Epithelial cell of proximal tubule (primary cell): ENCODE data around the gene LMF2. TPM values are rescaled to one million over a fixed set of nuclear protein-coding genes. Genes with fewer than 3 reads are reported as not detected.

Source experiments
- DNase-seq: peaks from one replicate; pipeline ENCODE4 v3.0.0-alpha.2; 2011; ENCODE audit warnings: low read depth
- H3K4me3 ChIP-seq: 2 replicates; pipeline ENCODE4 v1.5.1; 2011; ENCODE audit warnings: low read depth, mild to moderate bottlenecking, low read length
- CTCF ChIP-seq: conservative IDR thresholded peaks from 2 replicates; pipeline ENCODE4 v1.5.1; 2012; ENCODE audit warnings: low read depth, mild to moderate bottlenecking, low read length
- total RNA-seq: library from RNA; depleted of rRNA; stranded (reverse); fragments of >200 nt; gene quantifications from 2 replicates; pipeline ENCODE4 v1.2.3, GENCODE V29; 2015

The LMF2 gene
- total RNA-seq, 1 donor from 2014 or later, result 69.2 TPM

GRCh38 chr22:50532824-50533796 lies 25.6 kb upstream of the LMF2 start:
- peak overlapping the region; percentile 82 for H3K4me3 ChIP-seq
- no peak for TF ChIP-seq CTCF

GRCh38 chr22:50531962-50532674 lies 24.6 kb upstream of the LMF2 start:
- DNase-seq, result no peak
- peak overlapping the region; percentile 82 for H3K4me3 ChIP-seq
- no peak for TF ChIP-seq CTCF

More at GRCh38 chr22:50532824-50533796, 25.6 kb upstream of the LMF2 start:
- DNase-seq, result no peak

GRCh38 chr22:50531546-50531961 lies 24.1 kb upstream of the LMF2 start:
- no peak for DNase-seq
- peak overlapping the region; percentile 82 for H3K4me3 ChIP-seq
- TF ChIP-seq CTCF, result no peak

- no peak for DNase-seq
- no peak for TF ChIP-seq CTCF
These were observed 23.5 kb upstream of the LMF2 start for GRCh38 chr22:50530877-50531545.

GRCh38 chr22:50530580-50530876 lies 23.0 kb upstream of the LMF2 start:
- H3K4me3 ChIP-seq, result peak overlapping the region; percentile 82
- TF ChIP-seq CTCF, result no peak
- DNase-seq, result no peak

More at GRCh38 chr22:50530877-50531545, 23.5 kb upstream of the LMF2 start:
- H3K4me3 ChIP-seq, result peak overlapping the region; percentile 82

GRCh38 chr22:50529897-50530579 lies 22.5 kb upstream of the LMF2 start, which contains the start of gene TYMP:
Gene TYMP (minus strand): TSS chr22:50530012. CDS start chr22:50529709, 303 bp downstream.
- H3K4me3 ChIP-seq, result peak within 1 kb of the TSS; percentile 82
- no peak for TF ChIP-seq CTCF
- DNase-seq, result no peak
